Skin of body (tissue), 2 donors: ENCODE data around the gene TWIST2. TPM values are rescaled to one million over a fixed set of nuclear protein-coding genes. Genes with fewer than 3 reads are reported as not detected.

ENCODE experiments used
- DNase-seq: peaks from one replicate; lab custom pipeline; 2025; lab: John Stamatoyannopoulos, UW
- total RNA-seq: library from RNA; depleted of rRNA; stranded (reverse); fragments of >200 nt; gene quantifications from one replicate; pipeline ENCODE4 v1.2.3, GENCODE V29; 2014

Gene TWIST2
- total RNA-seq, 1 donor from 2014 or later: 60.3 TPM

DNA sequence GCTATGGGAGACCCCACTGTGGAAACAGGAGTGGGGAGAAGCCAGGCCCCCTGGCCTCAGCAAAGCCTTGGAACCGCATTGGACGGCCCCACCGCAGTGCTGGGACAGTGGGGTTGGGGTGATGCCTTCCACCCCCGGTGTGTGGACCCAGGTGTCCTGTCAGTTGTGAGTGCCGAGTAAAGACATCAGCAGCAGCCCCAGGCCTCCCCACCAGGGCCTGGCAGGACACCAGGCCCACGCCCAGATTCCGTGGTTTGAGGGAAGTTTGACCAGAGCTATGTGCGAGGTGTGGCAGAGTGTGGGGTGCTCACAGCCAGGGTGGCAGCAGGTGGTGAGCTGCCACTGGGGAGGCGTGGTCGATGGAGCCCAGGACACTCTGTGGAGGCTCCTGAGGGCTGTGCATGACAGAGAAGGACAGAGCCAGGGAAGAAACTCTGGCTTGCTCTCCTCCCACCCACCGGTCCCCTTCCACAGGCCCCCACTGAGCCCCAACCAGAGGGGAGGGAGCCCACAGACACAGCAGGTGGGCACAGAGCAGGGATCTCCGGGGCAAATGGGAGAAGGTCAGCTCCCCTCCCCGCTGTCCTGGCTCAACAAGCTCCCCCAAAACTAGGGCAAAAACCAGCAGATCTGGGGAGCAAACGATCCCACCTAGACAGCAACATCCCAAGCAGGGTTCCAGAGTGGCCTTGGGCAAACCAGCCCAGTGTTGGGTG lies 69.1 kb downstream of the TWIST2 start:
- no peak for DNase-seq

DNA sequence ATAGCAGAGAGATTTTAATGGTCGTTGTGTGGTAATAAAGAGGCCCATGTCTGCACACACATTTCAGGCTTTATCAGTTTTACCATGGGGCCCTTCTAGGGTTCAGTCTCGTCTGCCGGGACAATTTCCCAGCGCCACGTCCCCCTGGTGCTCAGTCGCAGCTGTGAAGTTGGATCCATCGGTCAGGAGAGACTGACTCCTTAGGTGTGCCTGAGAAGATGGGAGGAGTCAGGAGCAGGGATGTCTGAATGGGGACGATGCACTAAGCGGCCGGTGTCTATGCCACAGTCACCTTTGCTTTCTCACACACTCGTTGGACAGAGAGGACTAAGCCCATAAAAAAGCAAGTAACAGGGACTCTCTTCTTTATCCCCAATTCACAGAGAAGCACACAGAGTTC lies 71.4 kb downstream of the TWIST2 start:
- DNase-seq: no peak

DNA sequence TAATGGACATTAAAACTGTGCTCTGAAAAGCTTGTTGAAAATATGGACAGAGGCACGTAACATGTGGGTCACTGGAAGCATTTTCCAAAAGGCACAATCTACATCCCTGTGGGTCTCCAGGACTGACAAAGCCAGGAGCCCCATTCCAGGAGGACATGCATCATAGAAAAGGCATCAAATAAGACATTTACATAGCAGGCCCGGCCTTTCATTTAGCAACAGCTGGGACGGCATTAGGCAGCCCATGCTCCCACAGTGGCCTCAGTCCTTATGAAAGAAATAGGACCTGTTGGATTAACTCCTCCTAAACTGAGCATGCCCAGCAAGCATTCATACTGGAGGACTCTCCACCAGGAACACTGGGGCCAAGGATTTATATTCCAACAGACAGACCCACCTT lies 72.2 kb downstream of the TWIST2 start:
- no peak for DNase-seq

DNA sequence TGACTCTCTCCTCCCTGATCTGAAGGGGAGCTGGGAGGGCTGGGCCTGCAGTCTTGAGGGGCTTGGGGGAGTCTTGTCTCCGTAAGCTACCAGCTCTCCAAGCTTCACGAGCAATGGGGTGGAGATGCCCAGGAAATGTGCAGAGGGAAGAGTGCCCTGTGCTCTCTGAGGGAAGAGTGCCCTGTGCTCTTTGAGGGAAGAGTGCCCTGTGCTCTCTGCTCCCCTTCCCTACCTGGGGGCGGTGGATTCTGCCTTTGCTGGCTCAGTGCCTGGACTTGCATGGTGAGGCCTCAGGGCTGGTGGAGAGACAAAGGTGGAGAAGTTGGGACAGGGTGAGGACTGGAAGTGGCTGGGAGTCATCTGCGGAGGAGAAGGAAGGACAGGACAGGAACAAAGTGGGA lies 72.7 kb downstream of the TWIST2 start:
- DNase-seq: no peak

DNA sequence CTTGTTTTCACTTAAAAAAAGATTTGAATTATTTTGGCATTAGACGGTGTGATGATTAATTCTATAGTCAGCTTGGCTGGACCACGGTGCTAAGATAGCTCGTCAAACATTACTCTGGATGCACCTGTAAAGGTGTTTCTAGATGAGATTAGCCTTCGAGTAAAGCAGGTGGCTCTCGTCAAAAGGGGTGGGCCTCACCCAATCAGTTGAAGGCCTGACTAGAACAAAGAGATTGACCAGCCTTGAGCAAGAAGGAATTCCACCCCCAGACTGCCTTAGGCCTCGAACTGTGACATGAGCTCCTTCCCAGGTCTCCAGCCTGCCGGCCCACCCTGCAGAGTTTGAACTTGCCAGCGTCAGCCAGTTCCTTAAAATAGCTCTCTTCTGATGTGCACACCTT lies 73.4 kb downstream of the TWIST2 start:
- no peak for DNase-seq

DNA sequence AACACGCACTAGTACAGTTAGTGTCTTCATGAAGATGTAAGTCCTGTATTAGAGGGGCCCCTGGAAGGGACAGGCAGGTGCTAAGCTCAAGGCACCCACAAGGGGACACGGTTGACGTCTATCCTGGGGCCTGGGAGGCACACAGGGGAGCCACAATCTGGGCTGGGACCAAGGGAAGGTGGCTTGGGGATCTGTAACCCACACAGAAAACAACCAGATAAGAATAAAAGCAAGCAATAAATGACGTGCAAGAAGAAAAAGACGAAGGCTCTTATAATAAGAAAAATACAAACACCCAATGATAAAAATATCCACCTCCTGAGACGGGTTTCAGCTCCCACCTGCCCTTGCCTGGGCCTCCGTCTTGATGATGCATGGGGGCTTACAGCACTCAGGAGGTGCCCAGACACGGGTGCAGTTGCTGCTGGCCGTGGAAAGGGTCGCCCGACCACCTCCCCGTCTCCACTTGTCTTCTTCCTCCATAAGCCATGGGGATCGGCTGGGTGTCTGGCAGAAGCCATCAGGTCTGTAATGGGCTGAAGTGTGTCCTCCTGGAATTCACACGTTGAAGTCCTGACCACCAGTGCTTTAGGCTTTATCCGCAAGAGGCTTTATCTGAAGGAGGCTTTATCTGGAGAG lies 73.9 kb downstream of the TWIST2 start:
- DNase-seq: no peak

DNA sequence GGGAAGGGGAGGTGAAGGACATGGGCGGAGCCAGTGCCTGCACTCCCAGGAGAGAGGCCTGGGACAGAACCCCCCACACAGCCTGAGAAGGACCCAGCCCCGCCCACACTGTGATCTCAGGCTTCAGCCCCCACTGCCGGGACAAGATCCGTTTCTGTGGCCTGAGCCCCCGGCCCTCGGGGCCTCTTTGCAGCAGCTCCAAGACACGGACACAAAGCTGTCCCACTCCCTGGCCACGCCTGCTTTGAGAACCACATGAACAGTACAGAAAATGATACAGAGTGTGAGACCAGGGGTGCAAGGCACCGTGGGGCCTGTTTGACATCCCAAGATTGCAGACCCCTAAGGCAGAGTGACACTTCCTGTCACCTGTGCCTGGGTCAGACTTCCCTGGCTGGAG lies 74.5 kb downstream of the TWIST2 start:
- no peak for DNase-seq

DNA sequence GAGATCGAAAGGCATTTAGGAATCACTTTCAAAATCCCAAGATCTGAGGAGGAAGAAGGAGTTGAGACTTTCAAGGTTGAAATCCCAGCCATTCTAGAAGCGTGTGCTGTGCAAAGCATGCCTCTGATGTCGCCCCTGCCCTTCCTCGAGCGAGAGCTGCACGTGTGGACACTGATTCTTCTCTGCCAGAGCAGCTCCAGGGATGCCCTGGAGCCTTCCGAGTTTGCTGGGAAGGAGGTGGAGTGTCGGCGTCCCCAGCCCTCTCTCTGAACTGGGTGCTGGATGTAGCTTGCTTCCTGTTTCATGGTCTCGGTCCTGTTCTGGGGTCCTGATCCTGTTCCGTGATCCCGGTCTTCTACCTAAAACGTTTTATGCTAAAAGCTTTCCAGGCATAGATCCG lies 76.1 kb downstream of the TWIST2 start:
- no peak for DNase-seq

DNA sequence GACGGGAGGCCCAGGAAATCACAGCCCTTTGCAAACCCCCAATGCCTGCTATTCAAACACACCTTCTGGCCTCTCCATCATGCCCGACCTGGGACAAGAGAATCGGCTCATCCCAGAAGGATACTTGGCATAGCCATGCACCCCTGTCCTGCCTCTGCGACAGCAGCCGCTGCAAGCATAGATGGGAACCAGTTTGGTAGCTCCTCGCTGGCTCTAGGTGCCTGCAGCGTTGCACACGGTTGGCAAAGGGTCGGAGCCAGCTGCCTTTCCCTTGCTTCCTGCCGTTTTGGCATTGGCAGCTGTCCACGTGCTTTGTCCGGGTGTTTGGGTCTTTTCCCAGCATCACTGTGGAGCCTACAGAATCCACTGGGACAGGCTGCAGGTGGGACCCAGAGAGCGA lies 76.9 kb downstream of the TWIST2 start:
- no peak for DNase-seq

DNA sequence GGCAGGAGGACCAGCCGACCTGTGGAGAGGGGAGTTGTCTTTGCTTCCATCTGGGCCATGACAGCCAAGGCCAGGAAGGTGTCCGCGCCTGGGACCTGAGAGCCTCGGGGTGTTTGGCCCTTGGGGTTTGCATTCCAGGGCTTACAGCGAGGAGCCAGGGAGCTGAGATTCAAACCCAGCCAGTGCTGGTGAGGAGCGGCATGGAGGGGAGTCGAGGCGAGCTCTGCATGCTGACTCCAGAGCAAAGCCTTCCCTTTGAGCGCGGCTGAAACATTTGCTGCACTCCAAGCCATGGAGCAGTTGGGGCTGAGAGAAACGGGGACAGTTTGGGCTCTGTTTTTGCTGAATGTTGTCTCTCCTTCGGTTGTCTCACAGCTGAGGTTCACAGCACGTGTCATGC lies 77.4 kb downstream of the TWIST2 start:
- DNase-seq: no peak

DNA sequence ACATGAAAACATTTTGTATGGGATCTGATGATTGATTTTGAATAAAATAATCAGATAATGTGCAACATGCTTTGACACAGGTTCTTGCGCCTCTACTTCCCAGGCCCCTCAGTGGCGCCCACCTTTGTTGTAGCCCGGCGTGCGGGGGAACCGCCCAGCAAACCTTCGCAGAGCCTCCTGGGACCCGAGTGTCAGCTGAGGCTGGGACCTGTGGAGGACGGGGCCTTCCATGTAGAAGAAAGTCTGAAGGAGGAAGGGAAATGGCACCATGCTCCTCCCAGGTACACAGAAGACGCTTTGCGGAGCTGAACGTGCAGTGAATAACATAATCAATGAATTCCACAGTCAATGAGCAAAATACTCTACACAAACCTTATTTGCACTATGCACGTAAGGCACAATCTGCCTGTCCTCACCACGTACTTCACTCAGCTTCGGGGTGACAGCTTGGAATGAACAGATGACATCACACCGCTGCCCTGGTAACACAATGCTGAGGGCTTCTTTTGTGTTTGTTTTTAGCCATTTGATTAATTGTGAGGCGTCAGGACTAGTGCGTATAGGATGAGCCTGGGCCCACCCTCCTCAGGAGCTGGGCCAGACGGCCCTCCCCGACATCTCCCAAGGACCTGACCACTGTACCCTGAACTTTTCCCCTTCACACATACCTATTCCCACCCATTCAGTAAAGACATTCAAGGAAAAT lies 78.1 kb downstream of the TWIST2 start:
- DNase-seq: no peak

DNA sequence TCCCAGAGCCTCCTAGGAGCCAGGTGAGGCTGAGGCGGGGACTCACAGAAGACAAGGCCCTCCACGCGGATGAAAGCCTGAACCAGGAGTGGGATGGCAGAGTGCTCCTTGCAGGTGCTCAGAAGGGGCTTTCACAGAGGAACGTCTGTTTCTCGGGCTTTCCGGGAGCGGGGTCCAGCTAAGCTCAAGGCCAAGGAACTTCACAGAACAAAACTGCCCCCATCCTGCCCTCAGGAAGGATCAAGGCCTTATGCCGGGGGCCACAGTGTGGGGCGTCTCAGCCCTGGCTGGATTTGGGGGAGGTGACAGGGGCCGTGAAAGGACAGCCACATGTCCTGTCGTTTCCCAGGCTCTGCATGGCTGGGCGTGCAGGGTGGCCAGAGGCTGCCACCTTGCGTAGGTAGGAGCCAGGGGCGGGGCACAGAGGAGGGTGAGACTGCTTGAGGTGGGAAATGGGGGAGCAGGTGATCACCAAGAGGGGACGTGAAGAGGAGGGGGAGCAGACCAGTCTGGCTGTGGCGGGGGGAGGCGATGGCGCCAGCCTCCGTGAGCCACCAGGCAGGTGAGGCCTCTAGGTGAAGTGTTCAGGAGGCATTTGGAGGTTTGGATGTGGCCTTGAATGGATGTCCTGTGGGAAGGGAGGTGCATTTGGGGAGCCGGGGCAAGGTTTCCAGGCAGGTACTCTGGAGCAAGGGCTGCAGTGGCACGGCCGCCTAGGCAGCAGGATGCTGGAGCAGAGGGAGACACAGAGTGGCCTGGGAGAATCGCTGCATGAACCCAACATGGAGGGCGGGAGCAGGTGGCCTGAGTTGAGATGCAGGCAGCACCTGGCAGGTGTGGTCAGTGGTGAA lies 79.1 kb downstream of the TWIST2 start:
- no peak for DNase-seq

DNA sequence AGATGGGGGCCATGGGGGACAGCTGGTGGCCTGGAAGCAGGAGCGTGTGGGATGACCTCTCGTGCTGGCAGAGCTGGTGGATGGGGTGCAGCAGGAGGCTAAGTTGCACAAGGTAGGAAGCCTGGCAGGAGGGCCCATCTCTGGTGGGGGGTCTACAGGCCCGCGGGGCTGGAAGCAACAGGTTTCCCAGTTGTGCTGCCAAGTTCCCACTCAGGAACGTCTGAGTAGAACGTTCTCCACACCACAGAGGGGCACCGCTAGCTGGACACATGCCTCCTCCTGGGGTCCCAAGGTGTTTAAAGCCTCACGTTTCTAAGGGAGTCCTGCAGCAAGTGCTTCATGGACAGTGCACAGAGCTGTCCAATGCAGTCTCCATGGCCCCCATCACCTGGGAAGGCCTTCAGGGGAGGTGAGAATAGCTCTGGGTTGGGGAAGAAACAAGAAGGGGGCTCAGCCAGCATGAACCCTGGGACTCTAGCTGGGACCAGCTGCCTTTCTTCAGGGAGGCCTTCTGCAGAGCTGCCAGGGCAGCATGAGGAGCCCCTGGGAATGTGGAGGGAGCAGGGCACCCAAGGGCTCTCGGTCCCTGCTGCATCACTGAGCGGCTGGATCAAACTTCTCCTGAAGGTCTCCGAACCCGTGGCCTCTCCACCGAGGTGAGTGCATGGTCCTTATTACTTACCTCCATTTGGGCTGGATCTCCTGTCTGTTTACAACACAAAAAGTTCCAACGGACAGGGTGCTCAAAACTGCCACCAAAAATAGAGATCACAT lies 80.0 kb downstream of the TWIST2 start:
- no peak for DNase-seq

DNA sequence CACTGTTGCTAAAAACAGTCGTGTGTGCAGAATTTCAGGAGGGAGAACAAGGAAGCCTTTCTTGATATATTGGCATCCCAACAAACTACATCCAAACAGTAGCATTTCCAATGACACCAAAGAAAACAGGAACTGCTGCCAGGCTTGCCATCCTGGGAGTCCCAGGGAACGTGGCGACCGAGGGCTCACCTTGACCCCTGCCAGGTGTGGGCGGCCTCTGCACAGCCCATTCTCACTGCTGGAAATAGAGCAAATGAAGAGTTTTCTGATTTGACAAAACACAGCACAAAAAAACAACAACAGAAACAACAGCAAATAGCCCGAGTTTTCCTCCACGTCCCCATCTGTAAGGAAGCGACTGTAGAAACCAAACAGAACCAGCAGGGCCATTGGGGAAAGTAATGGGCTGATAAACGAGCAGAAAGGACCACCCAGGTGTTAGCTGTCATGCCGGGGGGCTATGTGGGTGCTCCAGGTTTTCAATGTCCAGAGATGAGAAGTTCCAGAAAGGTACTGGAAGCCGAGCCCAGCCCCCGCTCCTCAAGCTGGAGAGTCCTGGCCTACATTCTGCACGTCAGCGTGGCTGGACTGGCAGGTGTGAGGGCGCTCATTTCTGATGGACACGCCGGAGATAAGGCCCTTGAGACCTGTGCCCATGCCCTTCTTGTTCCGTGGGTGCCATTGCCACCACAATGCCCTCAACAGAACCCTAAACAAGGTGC lies 80.8 kb downstream of the TWIST2 start:
- DNase-seq: no peak

DNA sequence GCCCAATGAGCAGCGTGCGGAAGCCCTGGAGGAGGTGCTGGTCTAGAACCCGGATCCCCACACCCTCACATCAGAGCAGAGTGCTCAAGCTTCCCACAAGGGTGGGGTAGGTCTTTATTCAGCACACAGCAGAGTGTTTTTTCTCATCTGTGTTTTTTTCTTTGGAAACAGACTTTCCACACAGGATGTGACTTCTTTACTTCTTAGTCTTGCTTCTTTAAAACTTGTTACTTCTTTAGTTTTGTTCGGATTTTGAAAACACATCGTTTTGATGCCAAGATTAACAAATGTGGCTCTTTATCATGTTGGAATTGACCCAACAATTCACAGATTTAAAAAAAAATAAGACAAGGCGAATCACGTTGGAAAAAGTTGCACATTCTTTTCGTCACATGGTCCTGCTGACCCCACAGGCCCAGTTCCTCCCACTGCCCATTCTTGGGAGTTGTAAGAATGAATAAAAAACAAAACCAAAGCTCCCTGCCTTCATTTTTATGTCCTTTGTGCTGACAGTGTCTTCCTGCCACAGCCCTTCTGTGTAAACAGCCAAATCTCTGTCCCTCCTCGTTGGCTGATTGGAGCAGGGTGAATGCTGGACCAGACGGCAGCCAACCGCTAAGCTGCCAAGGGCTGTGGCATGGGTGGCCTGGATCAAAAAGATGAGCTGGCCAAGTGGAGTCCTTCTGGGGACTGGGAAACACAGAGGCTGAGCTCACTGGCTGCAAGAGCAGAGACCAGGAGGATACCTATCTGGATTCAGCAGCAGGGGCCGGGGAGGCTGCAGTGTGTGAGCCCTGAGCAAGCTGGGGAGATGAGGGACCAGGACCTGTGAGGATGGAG lies 81.6 kb downstream of the TWIST2 start:
- peak; percentile 53 for DNase-seq

DNA sequence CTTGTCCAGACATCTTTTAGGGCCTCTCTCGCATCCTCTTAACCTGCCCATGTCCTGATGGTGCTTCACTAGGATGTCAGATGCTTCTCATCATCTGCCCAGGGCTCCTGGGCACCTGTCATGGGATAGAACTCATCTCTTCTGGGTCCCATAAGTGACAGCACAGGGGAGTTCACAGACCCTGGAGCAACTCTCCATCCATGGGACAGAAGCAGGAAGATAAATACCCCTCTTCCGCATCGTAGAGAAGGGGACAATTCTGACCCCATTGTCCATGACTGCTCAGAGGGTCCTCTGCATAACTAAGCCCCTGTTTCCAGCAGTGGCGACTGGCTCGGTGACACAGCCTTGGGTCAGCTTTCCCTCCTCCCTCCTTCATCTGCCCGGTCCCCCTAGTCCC lies 82.3 kb downstream of the TWIST2 start:
- no peak for DNase-seq

DNA sequence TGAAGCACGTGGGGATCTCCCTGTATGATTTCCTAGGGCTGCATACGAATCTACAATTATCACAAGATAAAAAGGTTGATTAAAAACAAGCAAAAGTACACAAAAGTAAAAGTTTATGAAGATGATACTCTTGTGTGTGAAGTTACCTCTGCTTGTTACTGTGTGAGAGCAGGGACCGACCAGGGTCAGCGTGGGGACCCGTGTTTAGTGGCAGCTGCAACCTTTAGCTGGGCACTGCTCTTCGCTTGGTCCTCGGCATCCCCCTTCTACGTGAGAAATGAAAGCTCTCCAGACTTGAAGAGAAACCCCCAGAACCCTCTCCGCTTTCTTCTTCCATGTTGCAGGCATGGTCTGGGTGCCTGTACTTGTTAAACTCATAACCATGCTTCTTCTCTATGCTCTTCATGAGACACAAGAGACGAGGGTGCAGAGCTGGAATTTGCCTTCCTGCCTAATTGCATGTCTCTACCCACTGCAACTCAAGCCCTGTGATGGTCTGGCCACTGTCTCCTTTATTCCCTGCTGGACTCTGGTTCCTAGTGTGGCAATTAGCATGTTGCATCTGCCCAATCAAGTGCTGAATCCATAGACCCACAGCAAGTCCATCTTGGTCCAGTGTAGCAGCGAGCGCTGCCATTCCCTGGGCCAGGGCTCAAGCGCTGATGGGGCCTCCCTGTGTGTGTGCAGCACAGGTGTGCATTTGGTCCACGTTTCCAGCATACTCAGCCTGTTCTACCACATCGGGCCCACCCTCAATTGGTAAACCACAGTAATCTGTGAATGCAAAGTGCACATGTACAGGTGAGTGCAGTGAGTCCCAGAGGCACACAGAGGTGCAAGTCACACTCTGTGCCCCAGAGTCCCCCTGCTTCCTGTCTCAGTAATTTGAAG lies 88.5 kb downstream of the TWIST2 start:
- no peak for DNase-seq

DNA sequence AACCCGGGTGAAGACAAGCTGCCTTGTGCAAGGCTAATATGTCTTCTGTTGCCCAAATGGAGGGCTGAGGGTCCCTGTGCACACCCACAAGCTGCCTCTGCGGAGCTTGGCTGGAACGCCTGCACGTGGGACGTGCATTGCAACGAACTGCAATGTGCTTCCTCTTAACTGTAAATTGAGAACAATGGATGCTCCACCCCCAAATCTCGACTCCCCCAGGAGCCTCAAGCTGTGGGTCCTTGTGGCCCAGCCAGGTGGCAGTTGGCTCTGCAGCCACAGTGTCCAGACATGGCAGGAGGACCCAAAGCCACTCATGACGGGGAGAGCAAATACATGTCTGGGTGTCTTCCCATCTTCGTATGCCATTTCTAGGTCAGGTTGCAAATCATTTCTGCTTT lies 90.1 kb downstream of the TWIST2 start:
- peak; percentile 85 for DNase-seq
